ENCODE results near the gene SLC38A3.

DNA sequence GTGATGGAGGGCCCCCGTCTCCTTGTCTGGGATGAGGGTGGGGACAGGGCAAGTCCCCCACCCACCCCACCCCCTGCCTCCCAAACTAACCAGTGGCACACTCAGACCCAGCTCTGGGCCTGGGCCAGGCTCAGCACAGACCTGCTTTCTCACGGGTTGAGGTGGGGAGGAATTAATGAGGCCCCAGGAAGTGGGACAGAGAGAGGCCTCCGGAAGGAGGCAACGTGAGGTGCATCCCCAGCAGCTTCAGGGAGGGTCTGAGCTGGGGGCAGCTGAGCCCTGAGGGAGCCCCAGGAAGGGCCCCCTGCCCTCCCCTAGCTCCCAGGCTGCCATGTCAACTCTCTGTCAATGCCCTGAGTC lies 16.0 kb downstream of the SLC38A3 start:
- TF ChIP-seq, protein P1, sequence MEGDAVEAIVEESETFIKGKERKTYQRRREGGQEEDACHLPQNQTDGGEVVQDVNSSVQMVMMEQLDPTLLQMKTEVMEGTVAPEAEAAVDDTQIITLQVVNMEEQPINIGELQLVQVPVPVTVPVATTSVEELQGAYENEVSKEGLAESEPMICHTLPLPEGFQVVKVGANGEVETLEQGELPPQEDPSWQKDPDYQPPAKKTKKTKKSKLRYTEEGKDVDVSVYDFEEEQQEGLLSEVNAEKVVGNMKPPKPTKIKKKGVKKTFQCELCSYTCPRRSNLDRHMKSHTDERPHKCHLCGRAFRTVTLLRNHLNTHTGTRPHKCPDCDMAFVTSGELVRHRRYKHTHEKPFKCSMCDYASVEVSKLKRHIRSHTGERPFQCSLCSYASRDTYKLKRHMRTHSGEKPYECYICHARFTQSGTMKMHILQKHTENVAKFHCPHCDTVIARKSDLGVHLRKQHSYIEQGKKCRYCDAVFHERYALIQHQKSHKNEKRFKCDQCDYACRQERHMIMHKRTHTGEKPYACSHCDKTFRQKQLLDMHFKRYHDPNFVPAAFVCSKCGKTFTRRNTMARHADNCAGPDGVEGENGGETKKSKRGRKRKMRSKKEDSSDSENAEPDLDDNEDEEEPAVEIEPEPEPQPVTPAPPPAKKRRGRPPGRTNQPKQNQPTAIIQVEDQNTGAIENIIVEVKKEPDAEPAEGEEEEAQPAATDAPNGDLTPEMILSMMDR (IDR thresholded peaks at IDR 0.05), result no peak
- TF ChIP-seq SIN3A (IDR thresholded peaks at IDR 0.05; ENCODE audit: borderline replicate concordance, insufficient read depth, low read depth, low read length) (no peak), POLR2AphosphoS5 (IDR thresholded peaks at IDR 0.05; ENCODE audit: low read depth, low read length) (no peak)
- TF ChIP-seq, protein P2, sequence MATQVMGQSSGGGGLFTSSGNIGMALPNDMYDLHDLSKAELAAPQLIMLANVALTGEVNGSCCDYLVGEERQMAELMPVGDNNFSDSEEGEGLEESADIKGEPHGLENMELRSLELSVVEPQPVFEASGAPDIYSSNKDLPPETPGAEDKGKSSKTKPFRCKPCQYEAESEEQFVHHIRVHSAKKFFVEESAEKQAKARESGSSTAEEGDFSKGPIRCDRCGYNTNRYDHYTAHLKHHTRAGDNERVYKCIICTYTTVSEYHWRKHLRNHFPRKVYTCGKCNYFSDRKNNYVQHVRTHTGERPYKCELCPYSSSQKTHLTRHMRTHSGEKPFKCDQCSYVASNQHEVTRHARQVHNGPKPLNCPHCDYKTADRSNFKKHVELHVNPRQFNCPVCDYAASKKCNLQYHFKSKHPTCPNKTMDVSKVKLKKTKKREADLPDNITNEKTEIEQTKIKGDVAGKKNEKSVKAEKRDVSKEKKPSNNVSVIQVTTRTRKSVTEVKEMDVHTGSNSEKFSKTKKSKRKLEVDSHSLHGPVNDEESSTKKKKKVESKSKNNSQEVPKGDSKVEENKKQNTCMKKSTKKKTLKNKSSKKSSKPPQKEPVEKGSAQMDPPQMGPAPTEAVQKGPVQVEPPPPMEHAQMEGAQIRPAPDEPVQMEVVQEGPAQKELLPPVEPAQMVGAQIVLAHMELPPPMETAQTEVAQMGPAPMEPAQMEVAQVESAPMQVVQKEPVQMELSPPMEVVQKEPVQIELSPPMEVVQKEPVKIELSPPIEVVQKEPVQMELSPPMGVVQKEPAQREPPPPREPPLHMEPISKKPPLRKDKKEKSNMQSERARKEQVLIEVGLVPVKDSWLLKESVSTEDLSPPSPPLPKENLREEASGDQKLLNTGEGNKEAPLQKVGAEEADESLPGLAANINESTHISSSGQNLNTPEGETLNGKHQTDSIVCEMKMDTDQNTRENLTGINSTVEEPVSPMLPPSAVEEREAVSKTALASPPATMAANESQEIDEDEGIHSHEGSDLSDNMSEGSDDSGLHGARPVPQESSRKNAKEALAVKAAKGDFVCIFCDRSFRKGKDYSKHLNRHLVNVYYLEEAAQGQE (IDR thresholded peaks at IDR 0.05; ENCODE audit: insufficient read depth in 1 of 2, low read depth in 2 of 2, low read length in 1 of 2), result no peak

All from Panc1 (cell line).